HK-2 (cell line): Measurements from ENCODE around the gene CFAP97D2.

ENCODE experiments used
- DNase-seq: peaks from one replicate; pipeline ENCODE4 v3.0.0-alpha.2; 2018; ENCODE audit not compliant: unreplicated experiment

CFAP97D2 gene

GRCh38 chr13:114199954-114200353 is 20.9 kb downstream of the CFAP97D2 start:
- no peak for DNase-seq

- DNase-seq = no peak
Measured at GRCh38 chr13:114200399-114200911, 21.4 kb downstream of the CFAP97D2 start.

- no peak for DNase-seq
Measured at GRCh38 chr13:114202581-114202980, 23.5 kb downstream of the CFAP97D2 start.

- DNase-seq = no peak
Measured at GRCh38 chr13:114203536-114203935, 24.5 kb downstream of the CFAP97D2 start.

- DNase-seq = no peak
Measured at GRCh38 chr13:114204894-114205293, 25.8 kb downstream of the CFAP97D2 start.

GRCh38 chr13:114208134-114208533 is 29.1 kb downstream of the CFAP97D2 start:
- no peak for DNase-seq

GRCh38 chr13:114211446-114212157 is 32.5 kb downstream of the CFAP97D2 start:
- no peak for DNase-seq

GRCh38 chr13:114212158-114212495 is 33.1 kb downstream of the CFAP97D2 start:
- DNase-seq = no peak

GRCh38 chr13:114213980-114214379 is 34.9 kb downstream of the CFAP97D2 start:
- no peak for DNase-seq

GRCh38 chr13:114219392-114219791 is 40.3 kb downstream of the CFAP97D2 start:
- DNase-seq = no peak

GRCh38 chr13:114222461-114222968 is 43.5 kb downstream of the CFAP97D2 start:
- DNase-seq = no peak

- DNase-seq = no peak
Measured at GRCh38 chr13:114224201-114224600, 45.1 kb downstream of the CFAP97D2 start.

GRCh38 chr13:114225610-114226009 is 46.6 kb downstream of the CFAP97D2 start:
- no peak for DNase-seq

GRCh38 chr13:114226088-114226487 is 47.0 kb downstream of the CFAP97D2 start:
- DNase-seq = no peak

GRCh38 chr13:114226699-114227323 is 47.8 kb downstream of the CFAP97D2 start:
- DNase-seq = peak; percentile 80

- no peak for DNase-seq
Measured at GRCh38 chr13:114227528-114227927, 48.5 kb downstream of the CFAP97D2 start.

- no peak for DNase-seq
Measured at GRCh38 chr13:114228176-114228575, 49.1 kb downstream of the CFAP97D2 start.

- no peak for DNase-seq
Measured at GRCh38 chr13:114229506-114229905, 50.4 kb downstream of the CFAP97D2 start.

- no peak for DNase-seq
Measured at GRCh38 chr13:114230117-114230516, 51.1 kb downstream of the CFAP97D2 start.

- no peak for DNase-seq
Measured at GRCh38 chr13:114230575-114230974, 51.5 kb downstream of the CFAP97D2 start.

GRCh38 chr13:114231886-114232285 is 52.8 kb downstream of the CFAP97D2 start:
- DNase-seq = no peak

GRCh38 chr13:114234266-114234644 is 55.2 kb downstream of the CFAP97D2 start:
- no peak for DNase-seq
